Measurements from ENCODE around the gene C2orf68.
"Not testable (repeated sequence)": the region's sequence is repeated elsewhere in the genome, so short reads cannot be mapped to it uniquely, and the experiment has no call there.

C2orf68 gene, protein sequence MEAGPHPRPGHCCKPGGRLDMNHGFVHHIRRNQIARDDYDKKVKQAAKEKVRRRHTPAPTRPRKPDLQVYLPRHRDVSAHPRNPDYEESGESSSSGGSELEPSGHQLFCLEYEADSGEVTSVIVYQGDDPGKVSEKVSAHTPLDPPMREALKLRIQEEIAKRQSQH

DNA sequence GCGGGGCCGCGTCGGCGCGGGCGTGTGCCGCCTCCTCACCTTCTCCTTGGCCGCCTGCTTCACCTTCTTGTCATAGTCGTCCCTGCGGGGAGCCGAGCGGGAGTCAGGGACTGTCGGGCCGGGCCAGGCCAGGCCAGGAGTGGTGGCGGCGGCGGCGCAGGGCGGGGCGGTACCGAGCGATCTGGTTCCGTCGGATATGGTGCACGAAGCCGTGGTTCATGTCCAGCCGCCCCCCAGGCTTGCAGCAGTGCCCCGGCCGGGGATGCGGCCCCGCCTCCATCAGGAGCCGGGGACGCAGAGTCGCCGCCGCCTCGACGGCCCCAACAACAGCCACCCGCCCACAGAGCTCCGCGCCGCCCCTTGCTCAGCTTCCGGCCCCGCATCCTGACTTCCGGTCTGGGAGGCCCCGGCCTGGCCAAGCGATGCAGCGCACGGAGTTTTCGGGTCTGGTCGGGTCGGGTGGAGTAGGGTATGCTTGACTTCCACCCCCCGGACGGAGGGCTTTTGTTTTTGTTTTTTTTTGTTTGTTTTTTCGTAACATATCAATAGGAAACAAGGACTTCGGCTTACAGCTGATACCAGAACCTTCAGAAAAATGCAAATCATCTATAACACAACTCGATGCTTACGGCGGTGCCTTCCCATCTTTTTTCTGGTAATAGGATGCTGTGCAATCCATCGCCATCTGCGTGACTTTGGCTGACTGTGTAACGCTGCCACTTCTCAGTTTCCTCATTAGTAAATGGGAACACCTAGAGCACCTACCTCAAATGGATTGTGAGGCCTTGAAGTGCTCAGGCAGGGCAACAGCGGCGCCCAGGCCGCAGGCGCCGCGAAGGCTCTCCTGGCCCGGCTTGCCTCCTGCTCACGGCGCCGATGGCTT, at the start of gene C2orf68:
Gene C2orf68, minus strand, starts transcription at position 362 of the 883 bp plus-strand sequence. Its CDS starts 82 bp downstream, at position 280.
- DNase-seq (ENCODE audit: low read depth), result peak; percentile 79

GRCh38 chr2:85661139-85661858, 49.4 kb upstream of the C2orf68 start:
- DNase-seq (ENCODE audit: low read depth), result no peak

- DNase-seq (ENCODE audit: low read depth), result no peak
Observed at GRCh38 chr2:85660725-85661124, 48.9 kb upstream of the C2orf68 start.

GRCh38 chr2:85660301-85660700, 48.4 kb upstream of the C2orf68 start:
- not testable (repeated sequence) for DNase-seq (ENCODE audit: low read depth)

DNA sequence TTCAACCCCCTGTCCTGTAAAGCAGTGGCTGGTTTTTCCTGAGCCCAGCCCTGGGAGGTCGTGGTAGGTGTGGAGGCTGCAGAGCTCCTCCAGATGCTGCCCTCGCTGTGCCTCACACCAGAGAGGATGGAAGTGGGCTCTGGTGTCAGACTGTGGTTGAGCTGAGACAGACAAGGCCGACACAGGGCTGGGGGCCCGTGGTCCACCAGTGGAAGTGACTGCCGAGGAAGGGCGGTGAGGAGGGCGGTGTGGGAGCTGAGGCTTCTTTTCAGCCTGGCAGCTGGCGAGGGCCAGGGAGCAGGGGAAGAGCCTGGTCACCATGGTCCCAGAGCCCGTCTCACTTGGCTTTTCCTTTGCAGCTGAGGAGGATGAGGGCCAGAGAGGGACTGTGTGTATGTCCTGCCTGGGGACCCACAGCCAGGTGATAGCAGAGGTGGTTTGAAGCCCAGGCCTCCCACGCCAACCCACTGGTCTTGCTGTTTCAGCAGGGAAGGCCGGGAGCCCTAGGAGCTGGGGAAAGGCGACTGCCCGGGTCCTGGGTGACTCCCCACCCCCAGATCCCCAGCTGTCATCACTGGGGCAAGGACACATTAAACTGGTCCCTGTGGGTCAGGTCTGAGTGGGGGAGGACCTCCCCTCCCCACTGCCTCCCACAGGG, 47.6 kb upstream of the C2orf68 start:
- DNase-seq (ENCODE audit: low read depth), result no peak

DNA sequence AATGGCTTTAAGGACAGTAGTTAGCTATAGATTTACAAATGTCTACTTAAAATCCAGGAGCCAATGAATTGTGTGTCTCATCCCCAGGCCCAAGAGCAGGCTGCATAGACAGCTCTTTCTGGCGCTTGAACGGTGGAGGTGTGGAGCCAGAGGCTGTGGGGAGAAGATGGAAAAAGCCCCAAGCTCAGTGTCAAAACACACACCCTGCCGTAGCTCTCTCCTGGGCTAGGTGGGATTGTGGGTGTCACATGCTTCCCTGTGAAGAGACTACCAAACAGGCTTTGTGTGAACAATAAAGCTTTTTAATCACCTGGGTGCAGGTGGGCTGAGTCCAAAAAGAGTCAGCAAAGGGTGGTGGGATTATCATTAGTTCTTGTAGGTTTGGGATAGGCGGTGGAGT, 45.5 kb upstream of the C2orf68 start:
- not testable (repeated sequence) for DNase-seq (ENCODE audit: low read depth)

- no peak for DNase-seq (ENCODE audit: low read depth)
Observed at GRCh38 chr2:85656468-85656867, 44.6 kb upstream of the C2orf68 start.

DNA sequence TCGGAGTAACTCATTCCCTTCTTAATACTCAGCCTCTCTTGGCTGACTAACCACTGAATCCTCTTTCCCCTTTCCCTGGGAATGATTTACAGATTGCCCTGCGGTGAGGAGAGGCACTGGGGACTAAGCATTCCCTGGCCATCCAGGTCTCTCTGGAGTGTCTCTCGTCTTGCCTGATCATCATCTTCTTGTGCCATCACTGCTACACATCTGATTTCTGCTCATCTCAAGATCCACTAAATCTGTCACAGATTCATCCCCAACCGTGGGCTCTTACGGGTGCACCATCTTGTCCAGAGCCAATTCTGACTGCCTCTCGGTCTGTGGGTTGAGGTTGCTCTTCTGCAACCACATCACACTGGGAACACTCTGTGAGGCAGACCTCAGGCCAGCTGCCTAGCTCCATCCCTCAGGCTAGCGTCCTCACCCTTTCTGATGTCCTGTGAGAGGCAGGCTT, 44.1 kb upstream of the C2orf68 start:
- DNase-seq (ENCODE audit: low read depth), result no peak

DNA sequence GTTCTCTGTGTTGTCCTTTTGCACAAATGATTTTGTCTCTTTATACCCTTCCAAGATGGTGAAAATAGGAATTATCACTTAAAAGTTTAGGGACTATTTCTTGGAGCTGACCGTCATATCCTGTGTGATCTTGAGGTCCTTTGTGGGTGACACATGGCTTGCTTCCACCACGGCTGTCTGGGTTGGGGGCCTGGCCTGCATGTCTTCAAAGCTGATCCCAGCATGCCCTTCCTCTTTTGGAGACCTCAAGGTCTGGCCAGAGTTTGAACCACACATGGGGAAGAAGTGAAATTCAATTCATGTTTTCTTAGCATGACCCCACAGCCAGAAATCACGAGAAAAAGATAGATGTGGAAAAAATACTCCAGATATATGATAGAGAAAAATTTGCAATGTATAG, 42.1 kb upstream of the C2orf68 start:
- no peak for DNase-seq (ENCODE audit: low read depth)

DNA sequence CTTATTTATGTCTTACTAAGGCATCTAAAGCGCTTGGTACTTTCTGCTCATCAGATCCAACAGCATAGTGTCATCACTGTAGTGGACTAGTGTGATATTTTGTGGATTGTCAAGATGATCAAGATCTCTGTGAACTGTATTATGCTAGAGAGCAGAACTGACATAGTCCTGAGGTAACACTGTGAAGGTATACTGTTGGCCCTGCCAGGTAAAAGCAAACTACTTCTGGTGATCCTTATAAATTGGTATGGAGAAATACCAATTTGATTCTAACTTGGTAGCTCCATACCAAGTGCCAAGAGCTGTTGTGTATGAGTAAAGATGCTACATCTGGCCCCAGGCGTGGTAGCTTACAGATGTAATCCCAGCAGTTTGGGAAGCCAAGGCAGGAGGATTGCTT, 40.2 kb upstream of the C2orf68 start:
- DNase-seq (ENCODE audit: low read depth), result no peak

- no peak for DNase-seq (ENCODE audit: low read depth)
Observed at GRCh38 chr2:85651097-85651496, 39.2 kb upstream of the C2orf68 start.

DNA sequence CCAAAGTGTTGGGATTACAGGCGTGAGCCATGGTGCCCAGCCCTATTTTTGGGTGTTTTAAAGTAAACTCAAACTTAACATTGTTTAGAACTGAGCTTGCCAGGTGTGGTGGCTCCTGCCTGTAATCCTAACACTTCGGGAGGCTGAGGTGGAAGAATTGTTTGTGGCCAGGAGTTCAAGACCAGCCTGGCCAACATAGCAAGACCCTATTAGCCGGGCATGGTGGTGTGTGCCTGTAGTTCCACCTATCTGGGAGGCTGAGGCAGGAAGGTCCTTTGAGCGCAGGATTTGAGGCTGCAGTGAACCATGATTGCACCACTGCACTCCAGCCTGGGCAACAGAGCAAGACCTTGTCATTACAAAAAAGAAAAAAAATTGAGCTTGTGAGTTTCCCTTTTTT, 38.6 kb upstream of the C2orf68 start:
- no peak for DNase-seq (ENCODE audit: low read depth)

- no peak for DNase-seq (ENCODE audit: low read depth)
Observed at GRCh38 chr2:85649201-85650190, 37.6 kb upstream of the C2orf68 start.

GRCh38 chr2:85648619-85649018, 36.8 kb upstream of the C2orf68 start:
- DNase-seq (ENCODE audit: low read depth), result no peak

- DNase-seq (ENCODE audit: low read depth), result no peak
Observed at GRCh38 chr2:85647823-85648526, 36.1 kb upstream of the C2orf68 start.

GRCh38 chr2:85646166-85646565, 34.3 kb upstream of the C2orf68 start:
- no peak for DNase-seq (ENCODE audit: low read depth)

DNA sequence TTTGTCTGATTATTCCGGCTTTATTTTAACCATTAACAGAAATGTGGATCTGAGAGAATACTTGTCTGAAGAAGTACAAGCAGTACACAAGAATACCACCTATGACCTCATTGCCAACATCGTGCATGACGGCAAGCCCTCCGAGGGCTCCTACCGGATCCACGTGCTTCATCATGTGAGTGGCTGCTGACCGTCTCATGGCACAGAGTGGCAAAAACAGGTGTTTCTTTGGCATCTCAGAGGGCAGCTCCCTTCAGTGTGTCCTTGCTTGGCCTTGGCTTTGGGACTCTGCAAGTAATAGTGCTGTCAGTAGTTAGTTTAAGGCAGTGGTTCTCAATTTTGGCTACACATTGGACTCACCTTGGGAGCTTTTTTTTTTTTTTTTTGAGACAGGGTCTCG, 33.0 kb upstream of the C2orf68 start:
- DNase-seq (ENCODE audit: low read depth), result no peak

GRCh38 chr2:85642725-85643124, 30.9 kb upstream of the C2orf68 start:
- DNase-seq (ENCODE audit: low read depth), result no peak

- no peak for DNase-seq (ENCODE audit: low read depth)
Observed at GRCh38 chr2:85635636-85636035, 23.8 kb upstream of the C2orf68 start.

DNA sequence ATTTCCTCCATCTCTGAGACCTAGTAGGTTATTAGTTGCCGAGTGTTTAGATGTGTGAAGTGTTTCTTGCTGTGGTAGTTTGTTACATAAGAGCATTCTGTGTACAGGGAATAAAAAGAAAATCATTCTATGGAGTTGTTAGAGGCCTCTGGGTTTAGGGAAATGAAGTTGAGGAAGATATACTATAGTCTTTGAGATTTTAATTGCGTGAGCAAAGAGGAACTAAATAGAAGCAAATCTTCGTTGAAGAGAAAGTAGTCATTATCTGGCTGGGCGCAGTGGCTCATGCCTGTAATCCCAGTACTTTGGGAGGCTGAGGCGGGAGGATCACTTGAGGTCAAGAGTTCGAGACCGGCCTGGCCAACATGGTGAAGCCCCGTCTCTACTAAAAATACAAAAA, 23.1 kb upstream of the C2orf68 start:
- no peak for DNase-seq (ENCODE audit: low read depth)
